Tibial nerve (tissue), 4 donors: Measurements from ENCODE around the gene INPP5A.

ENCODE experiments used
- CTCF ChIP-seq, 5 experiments: fragments of 200-600 bp in 3 of 5; fragments of 450-650 bp in 2 of 5; sonication (generic) in 3 of 5; IDR thresholded peaks; one replicate each; pipeline ENCODE4 v1.5.1; 2016 to 2019; ENCODE audit warnings: antibody characterized with exemption in 5 of 5, mild to moderate bottlenecking in 3 of 5, moderate library complexity in 2 of 5
- EP300 ChIP-seq, 2 donors: sonication (generic); formaldehyde crosslinking; IDR thresholded peaks; one replicate each; pipeline ENCODE4 v1.6.1; 2017; ENCODE audit warnings: antibody characterized with exemption in 2 of 2, mild to moderate bottlenecking in 1 of 2
- POLR2A ChIP-seq, 2 donors: fragments of 450-650 bp; IDR thresholded peaks; one replicate each; pipeline ENCODE4 v1.6.1; 2017; ENCODE audit warnings: antibody characterized with exemption in 2 of 2, mild to moderate bottlenecking in 2 of 2, moderate library complexity in 2 of 2

GRCh38 chr10:132762267-132762666, 224.7 kb downstream of the INPP5A start:
- TF ChIP-seq CTCF (IDR thresholded peaks at IDR 0.05) (no peak), EP300 (IDR thresholded peaks at IDR 0.05) (no peak), POLR2A (IDR thresholded peaks at IDR 0.05) (no peak)
